Stomach smooth muscle (tissue), 2 donors: ENCODE results near the gene NAPSA.

ENCODE experiments used
- H3K27ac ChIP-seq: one replicate; pipeline ENCODE4 v1.7.0; 2013; ENCODE audit warnings: mild to moderate bottlenecking, low read length, inconsistent platforms
- H3K27me3 ChIP-seq, 2 donors: one replicate each; pipeline ENCODE4 v1.7.0; 2013; ENCODE audit warnings: low read length in 2 of 2; ENCODE audit not compliant: insufficient read depth in 2 of 2, control insufficient read depth in 1 of 2
- H3K36me3 ChIP-seq, 2 donors: one replicate each; pipeline ENCODE4 v1.7.0; 2013; ENCODE audit warnings: low read length in 2 of 2; ENCODE audit not compliant: control insufficient read depth in 2 of 2, insufficient read depth in 2 of 2
- H3K4me1 ChIP-seq: one replicate; pipeline ENCODE4 v1.7.0; 2013; ENCODE audit warnings: low read length; ENCODE audit not compliant: control insufficient read depth, insufficient read depth
- H3K4me3 ChIP-seq, 2 donors: one replicate each; pipeline ENCODE4 v1.7.0; 2013; ENCODE audit warnings: low read length in 2 of 2
- H3K9ac ChIP-seq, 2 donors: one replicate each; pipeline ENCODE4 v1.7.0; 2013; ENCODE audit warnings: low read length in 2 of 2, mild to moderate bottlenecking in 1 of 2
- H3K9me3 ChIP-seq, 2 donors: one replicate each; pipeline ENCODE4 v1.7.0; 2013; ENCODE audit warnings: low read length in 2 of 2; ENCODE audit not compliant: control insufficient read depth in 2 of 2
- donor health status: healthy.
- donor health status: Pancreatic carcinoma.

NAPSA gene

DNA sequence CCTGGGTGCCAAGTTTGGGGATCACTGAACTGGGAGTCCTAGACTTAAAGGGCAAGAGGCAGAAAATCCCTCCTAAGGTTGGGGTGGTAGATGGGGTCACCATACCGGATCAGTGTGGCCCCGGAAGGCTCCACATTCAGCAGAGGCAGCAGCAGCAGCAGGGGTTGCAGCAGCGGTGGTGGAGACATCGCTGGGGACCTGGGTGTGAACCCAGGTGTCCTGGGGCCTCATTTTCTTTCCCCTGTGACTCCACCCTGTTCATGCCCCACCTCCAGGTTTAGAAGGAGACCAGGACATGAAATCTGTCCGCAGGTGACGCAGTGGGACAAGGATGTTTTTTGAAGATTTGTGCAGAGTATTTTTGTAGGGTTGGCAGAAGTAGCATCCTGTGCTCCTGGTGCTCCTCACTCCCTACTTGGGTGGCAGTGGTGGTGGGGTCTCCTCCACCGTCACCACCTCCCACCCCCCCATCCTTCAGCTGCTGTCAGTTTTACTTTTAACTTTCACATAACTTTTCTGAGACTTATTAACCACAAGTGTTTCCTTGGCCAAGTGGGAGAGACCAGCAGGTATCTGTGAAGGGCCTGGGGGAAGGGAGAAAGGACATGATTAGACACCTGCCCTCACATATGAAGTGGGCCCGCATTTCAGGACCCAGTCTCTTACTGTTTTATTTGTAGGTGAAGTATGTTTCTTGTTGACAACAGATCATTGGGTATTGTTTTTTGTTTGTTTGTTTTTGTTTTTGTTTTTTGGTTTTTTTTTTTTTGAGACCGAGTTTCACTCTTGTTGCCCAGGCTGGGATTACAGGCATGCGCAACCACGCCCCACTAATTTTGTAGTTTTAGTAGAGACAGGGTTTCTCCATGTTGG lies at the start of gene NAPSA:
TSS of gene NAPSA (minus strand) at position 206 of the 873 bp plus-strand sequence. CDS start at position 188, 18 bp downstream.
- Histone ChIP-seq H3K27ac (no peak within 1 kb of the TSS), H3K4me1 (peaks cover 2% of the 10 kb centered on the region), H3K27me3 (no peaks in the 10 kb centered on the region), H3K9me3 (no peaks in the 10 kb centered on the region), H3K36me3 (no peaks in the 10 kb centered on the region), H3K9ac (no peak within 1 kb of the TSS), H3K4me3 (no peak within 1 kb of the TSS)

DNA sequence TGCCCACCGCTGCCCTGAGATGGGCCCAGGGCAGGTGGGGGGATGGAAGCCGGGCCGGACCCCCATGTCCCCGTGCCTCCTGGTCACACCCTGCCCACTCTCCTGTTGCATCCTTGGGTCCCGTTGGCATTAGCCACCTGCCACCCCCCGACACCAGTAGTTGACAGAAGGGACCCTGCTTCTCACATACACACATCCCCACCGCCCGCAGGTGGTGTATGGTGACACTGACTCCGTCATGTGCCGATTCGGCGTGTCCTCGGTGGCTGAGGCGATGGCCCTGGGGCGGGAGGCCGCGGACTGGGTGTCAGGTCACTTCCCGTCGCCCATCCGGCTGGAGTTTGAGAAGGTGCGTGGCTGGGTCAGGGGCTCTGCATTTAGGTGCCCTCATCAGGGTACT lies 48.1 kb upstream of the NAPSA start:
- peaks cover 2% of the 10 kb centered on the region for H3K4me1 ChIP-seq
- no peak overlapping the region for H3K4me3 ChIP-seq
- peaks cover 5 to 8% of the 10 kb centered on the region in 2 donors for H3K27me3 ChIP-seq
- H3K9me3 ChIP-seq = no peaks in the 10 kb centered on the region
- peaks cover 0 to 6% of the 10 kb centered on the region in 2 donors for H3K36me3 ChIP-seq
- no peak overlapping the region for H3K9ac ChIP-seq
- no peak overlapping the region for H3K27ac ChIP-seq

DNA sequence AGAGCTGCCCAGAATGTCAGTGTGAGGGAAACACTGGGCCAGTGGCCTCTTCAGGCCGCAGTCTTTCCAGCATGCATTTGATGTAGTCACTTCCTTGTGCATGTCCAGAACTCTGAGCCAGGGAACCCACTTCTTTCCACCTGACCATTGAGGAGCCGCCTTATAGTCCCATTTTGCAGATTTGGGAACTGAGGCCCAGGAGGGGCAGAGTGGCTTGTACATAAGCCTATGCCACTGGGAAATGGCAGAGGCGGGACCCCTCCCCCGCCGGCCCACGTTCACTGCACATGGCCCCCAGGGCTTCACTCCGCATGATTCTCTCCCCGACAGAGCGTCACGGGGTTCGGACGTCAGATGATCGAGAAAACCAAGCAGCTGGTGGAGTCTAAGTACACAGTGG lies 47.7 kb upstream of the NAPSA start:
- H3K9me3 ChIP-seq = no peaks in the 10 kb centered on the region
- H3K27me3 ChIP-seq = peaks cover 3 to 4% of the 10 kb centered on the region in 2 donors
- peaks cover 2% of the 10 kb centered on the region for H3K4me1 ChIP-seq
- H3K4me3 ChIP-seq = no peak overlapping the region
- no peak overlapping the region for H3K9ac ChIP-seq
- no peak overlapping the region for H3K27ac ChIP-seq
- peaks cover 0 to 6% of the 10 kb centered on the region in 2 donors for H3K36me3 ChIP-seq

DNA sequence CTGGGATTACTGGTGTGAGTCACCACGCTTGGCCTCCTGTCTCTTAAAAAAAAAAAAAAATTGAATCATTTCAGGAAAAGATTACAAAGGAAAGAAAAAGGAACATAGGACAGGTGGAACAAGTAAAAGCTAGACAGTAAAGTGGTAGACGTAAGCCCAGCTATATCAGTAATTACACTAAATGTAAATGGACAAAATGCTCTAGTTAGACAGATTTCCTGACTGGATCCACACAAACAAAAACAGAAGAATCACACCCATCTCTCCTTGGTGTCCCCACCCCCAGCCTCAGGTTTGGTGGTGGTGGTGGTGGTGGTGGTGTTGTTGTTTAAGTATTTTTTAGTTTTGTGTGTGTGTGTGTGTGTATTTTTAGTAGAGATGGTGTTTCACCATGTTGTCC lies 47.0 kb upstream of the NAPSA start:
- Histone ChIP-seq H3K27ac (no peak overlapping the region), H3K27me3 (no peaks in the 10 kb centered on the region), H3K4me3 (no peak overlapping the region), H3K9me3 (no peaks in the 10 kb centered on the region), H3K4me1 (peaks cover 2% of the 10 kb centered on the region), H3K36me3 (peaks cover 0 to 6% of the 10 kb centered on the region in 2 donors), H3K9ac (no peak overlapping the region)

DNA sequence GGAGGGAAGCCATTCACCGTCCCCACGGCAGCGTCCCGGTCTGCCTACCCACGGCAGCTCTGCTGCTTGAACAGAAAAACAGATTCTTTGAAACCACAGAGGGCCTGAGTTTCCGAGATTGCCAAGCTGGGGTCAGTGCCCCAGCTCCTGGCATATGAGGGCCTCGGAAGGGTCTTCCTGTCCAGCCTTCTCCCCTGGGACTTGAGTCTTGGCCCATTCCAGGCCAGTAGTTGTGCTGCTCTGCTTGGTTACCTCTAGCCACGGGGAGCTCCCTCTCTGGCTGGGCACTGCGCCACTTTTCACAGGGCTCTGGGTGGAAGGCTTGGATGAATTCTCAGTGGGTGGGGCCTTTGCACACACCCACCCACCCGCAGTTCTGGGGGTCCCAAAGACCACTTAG lies 44.7 kb upstream of the NAPSA start:
- H3K36me3 ChIP-seq = peaks cover 0 to 6% of the 10 kb centered on the region in 2 donors

DNA sequence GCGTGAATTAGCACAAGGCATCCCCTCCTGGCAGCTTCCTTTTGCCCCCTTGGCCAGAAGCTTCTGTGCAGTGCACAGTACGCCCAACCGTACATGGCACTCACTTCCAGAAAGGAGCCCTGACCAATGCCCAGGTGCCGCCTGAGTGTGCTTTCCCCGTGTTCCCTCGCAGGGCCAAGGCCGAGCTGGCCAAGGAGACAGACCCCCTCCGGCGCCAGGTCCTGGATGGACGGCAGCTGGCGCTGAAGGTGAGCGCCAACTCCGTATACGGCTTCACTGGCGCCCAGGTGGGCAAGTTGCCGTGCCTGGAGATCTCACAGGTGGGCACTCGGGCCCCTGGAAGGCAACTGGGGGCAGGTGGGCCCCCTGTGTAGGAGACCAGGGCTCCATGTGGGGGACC lies 43.9 kb upstream of the NAPSA start:
- H3K4me3 ChIP-seq = no peak overlapping the region
- no peaks in the 10 kb centered on the region for H3K4me1 ChIP-seq
- H3K9me3 ChIP-seq = no peaks in the 10 kb centered on the region
- H3K9ac ChIP-seq = no peak overlapping the region
- peaks cover 0 to 6% of the 10 kb centered on the region in 2 donors for H3K36me3 ChIP-seq
- no peak overlapping the region for H3K27ac ChIP-seq
- H3K27me3 ChIP-seq = no peaks in the 10 kb centered on the region

More for the DNA sequence above, 44.7 kb upstream of the NAPSA start:
- no peak overlapping the region for H3K27ac ChIP-seq
- H3K9ac ChIP-seq = no peak overlapping the region
- H3K9me3 ChIP-seq = no peaks in the 10 kb centered on the region
- peaks cover 2% of the 10 kb centered on the region for H3K4me1 ChIP-seq
- H3K27me3 ChIP-seq = no peaks in the 10 kb centered on the region
- no peak overlapping the region for H3K4me3 ChIP-seq

DNA sequence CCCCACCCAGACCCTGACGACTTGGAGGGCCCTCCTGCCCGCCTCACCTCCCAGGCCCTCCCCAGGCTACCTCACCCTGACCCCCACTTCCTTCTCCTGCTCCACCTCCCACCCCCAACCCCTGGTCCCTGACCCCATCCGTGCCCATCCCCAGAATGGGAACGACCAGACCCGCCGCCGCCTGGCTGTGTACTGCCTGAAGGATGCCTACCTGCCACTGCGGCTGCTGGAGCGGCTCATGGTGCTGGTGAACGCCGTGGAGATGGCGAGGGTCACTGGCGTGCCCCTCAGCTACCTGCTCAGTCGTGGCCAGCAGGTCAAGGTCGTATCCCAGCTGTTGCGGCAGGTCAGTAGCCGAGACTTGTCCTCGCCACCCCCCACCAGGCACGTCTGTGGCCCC lies 41.4 kb upstream of the NAPSA start:
- no peak overlapping the region for H3K27ac ChIP-seq
- H3K4me3 ChIP-seq = no peak overlapping the region
- no peak overlapping the region for H3K9ac ChIP-seq
- peaks cover 0 to 6% of the 10 kb centered on the region in 2 donors for H3K36me3 ChIP-seq
- no peaks in the 10 kb centered on the region for H3K27me3 ChIP-seq
- no peaks in the 10 kb centered on the region for H3K9me3 ChIP-seq
- no peaks in the 10 kb centered on the region for H3K4me1 ChIP-seq

DNA sequence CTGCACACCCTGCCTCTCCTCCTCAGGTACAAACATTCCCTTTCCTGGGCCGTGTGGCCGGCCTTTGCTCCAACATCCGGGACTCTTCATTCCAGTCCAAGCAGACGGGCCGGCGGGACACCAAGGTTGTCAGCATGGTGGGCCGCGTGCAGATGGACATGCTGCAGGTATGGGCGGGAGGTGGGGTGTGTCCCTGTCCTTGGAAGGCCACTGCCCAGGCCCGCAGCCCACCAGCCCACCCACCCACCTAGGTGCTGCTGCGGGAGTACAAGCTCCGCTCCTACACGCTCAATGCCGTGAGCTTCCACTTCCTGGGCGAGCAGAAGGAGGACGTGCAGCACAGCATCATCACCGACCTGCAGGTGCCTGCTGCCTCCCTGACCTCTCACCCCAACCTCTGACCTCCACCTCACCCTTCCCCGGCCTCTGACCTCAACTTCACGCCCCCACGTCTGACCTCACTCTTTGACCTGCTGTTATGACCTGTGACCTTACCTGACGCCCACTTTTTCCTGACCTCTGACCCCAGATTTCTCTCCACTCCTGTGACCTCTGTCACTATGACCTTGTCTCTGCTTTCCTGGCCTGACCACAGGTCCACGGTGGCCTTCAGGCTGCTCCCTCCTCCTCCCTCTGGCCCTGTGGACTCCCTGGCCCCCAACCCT lies 40.8 kb upstream of the NAPSA start:
- Histone ChIP-seq H3K27me3 (no peaks in the 10 kb centered on the region), H3K4me1 (no peaks in the 10 kb centered on the region), H3K9me3 (no peaks in the 10 kb centered on the region), H3K27ac (no peak overlapping the region), H3K4me3 (no peak overlapping the region), H3K36me3 (peaks cover 0 to 6% of the 10 kb centered on the region in 2 donors), H3K9ac (no peak overlapping the region)

DNA sequence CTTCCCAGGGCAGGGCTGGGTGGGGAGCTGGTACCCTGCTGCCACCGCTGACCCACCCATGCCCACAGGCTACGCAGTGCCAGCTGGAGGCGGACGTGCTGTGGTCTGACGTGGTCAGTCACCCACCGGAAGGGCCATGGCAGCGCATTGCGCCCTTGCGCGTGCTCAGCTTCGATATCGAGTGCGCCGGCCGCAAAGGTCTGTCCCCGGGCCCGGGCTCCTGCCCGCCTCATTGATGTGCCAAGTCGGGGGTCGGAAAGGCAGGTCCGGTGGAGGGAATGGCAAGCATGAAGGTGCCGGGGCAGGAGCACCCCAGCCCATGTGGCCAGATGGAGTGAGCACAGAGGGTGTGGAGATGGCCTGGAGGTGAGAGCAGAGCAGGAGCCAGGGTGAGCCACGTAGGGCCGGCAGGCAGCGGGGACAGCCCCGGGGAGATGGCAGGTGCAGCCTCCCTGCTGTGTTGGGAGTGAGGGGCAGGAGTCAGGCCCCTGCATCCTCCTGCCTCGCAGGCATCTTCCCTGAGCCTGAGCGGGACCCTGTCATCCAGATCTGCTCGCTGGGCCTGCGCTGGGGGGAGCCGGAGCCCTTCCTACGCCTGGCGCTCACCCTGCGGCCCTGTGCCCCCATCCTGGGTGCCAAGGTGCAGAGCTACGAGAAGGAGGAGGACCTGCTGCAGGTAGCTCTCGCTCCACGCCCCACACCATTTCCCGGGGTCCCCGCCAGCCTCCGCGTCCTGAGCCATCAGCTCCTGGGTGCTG lies 37.3 kb upstream of the NAPSA start:
- Histone ChIP-seq H3K36me3 (no peaks in the 10 kb centered on the region), H3K9me3 (no peaks in the 10 kb centered on the region), H3K9ac (no peak overlapping the region), H3K4me1 (no peaks in the 10 kb centered on the region), H3K4me3 (no peak overlapping the region), H3K27ac (no peak overlapping the region), H3K27me3 (no peaks in the 10 kb centered on the region)

DNA sequence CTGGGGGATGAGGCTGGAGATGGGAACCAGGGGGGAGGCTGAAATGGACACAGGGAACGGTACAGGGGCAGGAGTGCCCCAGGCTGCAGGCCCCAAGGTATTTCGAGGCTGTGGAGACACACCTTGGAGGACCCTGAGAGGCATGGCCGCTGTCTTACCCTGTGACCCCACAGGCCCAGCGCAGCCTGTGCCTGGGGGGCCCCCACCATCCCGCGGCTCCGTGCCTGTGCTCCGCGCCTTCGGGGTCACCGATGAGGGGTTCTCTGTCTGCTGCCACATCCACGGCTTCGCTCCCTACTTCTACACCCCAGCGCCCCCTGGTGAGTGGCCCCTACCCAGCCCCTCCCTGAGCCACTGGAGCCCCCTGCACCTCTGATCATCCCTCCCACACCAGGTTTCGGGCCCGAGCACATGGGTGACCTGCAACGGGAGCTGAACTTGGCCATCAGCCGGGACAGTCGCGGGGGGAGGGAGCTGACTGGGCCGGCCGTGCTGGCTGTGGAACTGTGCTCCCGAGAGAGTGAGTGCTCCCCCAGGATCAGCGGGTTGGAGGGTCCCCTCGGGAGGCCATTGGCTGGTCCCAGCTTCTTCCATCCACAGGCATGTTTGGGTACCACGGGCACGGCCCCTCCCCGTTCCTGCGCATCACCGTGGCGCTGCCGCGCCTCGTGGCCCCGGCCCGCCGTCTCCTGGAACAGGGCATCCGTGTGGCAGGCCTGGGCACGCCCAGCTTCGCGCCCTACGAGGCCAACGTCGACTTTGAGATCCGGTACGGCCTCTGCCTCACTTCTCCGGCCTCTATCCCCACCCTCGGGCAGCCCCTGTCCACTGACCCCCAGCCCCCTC lies 36.4 kb upstream of the NAPSA start:
- Histone ChIP-seq H3K27ac (no peak overlapping the region), H3K9me3 (no peaks in the 10 kb centered on the region), H3K9ac (no peak overlapping the region), H3K36me3 (no peaks in the 10 kb centered on the region), H3K4me1 (no peaks in the 10 kb centered on the region), H3K27me3 (no peaks in the 10 kb centered on the region), H3K4me3 (no peak overlapping the region)
